ENCODE measurements around the gene TNFRSF11A. TPM values are rescaled to one million over a fixed set of nuclear protein-coding genes. Genes with fewer than 3 reads are reported as not detected.

Gene TNFRSF11A
- total RNA-seq, 2 experiments from 2014 or later = 1.7 TPM

DNA sequence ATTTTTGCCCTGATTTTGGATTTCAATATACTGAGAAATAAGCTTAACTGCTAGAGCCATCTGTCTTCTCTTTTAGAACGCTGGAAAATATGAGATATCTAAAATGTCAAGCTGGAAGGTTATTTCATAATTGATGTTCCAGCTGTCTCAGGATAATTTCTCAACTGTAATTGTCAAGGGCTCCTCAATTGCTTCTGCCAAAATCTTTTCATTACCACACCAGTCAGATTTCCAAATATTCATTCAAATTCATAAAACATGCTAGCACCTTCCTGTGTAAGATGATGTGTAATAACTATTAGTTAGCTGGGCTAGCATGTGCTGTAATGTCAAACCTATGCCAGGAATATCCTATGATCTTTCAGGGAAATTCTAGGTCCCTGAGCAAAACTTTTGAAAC is 88.1 kb downstream of the TNFRSF11A start:
- Mint-ChIP-seq H3K36me3 (ENCODE audit: low read depth) (no peaks in the 10 kb centered on the region), H3K9me3 (no peaks in the 10 kb centered on the region), H3K4me3 (no peak overlapping the region), H3K27ac (no peak overlapping the region), H3K4me1 (ENCODE audit: low read depth) (peaks cover 3% of the 10 kb centered on the region), H3K27me3 (peaks cover 17% of the 10 kb centered on the region)
- H3K4me1 ChIP-seq (ENCODE audit: insufficient read depth, low read length) = peaks cover under 1% of the 10 kb centered on the region
- H3K9me3 ChIP-seq (ENCODE audit: control insufficient read depth in 1 of 2, insufficient read depth in 1 of 2, low read length in 2 of 2) = peaks cover 4 to 10% of the 10 kb centered on the region in 2 experiments
- H3K27ac ChIP-seq (ENCODE audit: low read depth in 1 of 2, low read length in 2 of 2) = no peak overlapping the region
- intact Hi-C loops (cut with DNase I, micrococcal nuclease) = no loop called here
- H3K36me3 ChIP-seq (ENCODE audit: insufficient read depth, low read length) = no peaks in the 10 kb centered on the region
- no peak overlapping the region for H3K4me3 ChIP-seq (ENCODE audit: low read length)
- POLR2A ChIA-PET = no interaction called here
- ATAC-seq (ENCODE audit: poor library complexity) = no peak
- CTCF ChIA-PET = interaction anchor here (1.0 to 1.3 kb wide), 2 partner anchors 9 to 13 kb away, joined by 3 to 5 read pairs; no protein-coding TSS in a partner anchor
- no peak for DNase-seq
- H3K27me3 ChIP-seq (ENCODE audit: control insufficient read depth in 1 of 2, insufficient read depth in 2 of 2, low read length in 2 of 2) = no peaks in the 10 kb centered on the region
- no peak for TF ChIP-seq CTCF (IDR thresholded peaks at IDR 0.05)

- Mint-ChIP-seq H3K27ac (peak overlapping the region; percentile 11), H3K27me3 (peaks cover 15% of the 10 kb centered on the region), H3K9me3 (no peaks in the 10 kb centered on the region), H3K36me3 (ENCODE audit: low read depth) (no peaks in the 10 kb centered on the region), H3K4me1 (ENCODE audit: low read depth) (peaks cover 32% of the 10 kb centered on the region), H3K4me3 (no peak overlapping the region)
- intact Hi-C loops (cut with DNase I, micrococcal nuclease) = no loop called here
- Histone ChIP-seq H3K27ac (ENCODE audit: low read depth in 1 of 2, low read length in 2 of 2) (no peak overlapping the region), H3K4me1 (ENCODE audit: insufficient read depth, low read length) (peaks cover 21% of the 10 kb centered on the region), H3K4me3 (ENCODE audit: low read length) (no peak overlapping the region), H3K27me3 (ENCODE audit: control insufficient read depth in 1 of 2, insufficient read depth in 2 of 2, low read length in 2 of 2) (no peaks in the 10 kb centered on the region), H3K36me3 (ENCODE audit: insufficient read depth, low read length) (no peaks in the 10 kb centered on the region), H3K9me3 (ENCODE audit: control insufficient read depth in 1 of 2, insufficient read depth in 1 of 2, low read length in 2 of 2) (no peaks in the 10 kb centered on the region)
- CTCF ChIA-PET = no interaction called here
- DNase-seq (peak in 5 of 14 experiments; percentile 8 to 48 (median 23)), ATAC-seq (ENCODE audit: poor library complexity) (no peak)
- POLR2A ChIA-PET = interaction anchor here (0.8 to 2.0 kb wide), 4 partner anchors 88 to 109 kb away, joined by 3 to 7 read pairs (median 6); partner anchors contain the start of gene ZCCHC2
- no peak for TF ChIP-seq CTCF (IDR thresholded peaks at IDR 0.05)
Observed at GRCh38 chr18:62418258-62418657, 93.1 kb downstream of the TNFRSF11A start.

DNA sequence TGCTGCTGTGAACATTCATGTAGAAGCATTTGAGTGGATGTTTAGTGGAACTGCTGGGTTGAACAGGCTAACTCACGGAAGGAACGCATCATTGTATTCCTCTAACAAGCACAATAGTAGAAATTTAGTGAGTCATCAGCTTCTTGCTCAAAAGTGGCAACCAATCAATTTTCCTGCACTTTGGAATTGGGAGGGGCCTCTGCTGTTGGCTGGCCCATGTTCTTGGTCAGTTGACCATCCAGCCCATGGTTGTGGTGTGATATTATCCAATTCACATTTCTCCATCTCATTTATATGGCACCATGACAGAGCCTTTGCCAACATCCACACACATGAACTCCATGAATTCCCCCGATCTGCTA is 95.0 kb downstream of the TNFRSF11A start:
- Mint-ChIP-seq H3K27me3 (peaks cover under 1% of the 10 kb centered on the region), H3K4me1 (ENCODE audit: low read depth) (peaks cover 32% of the 10 kb centered on the region), H3K9me3 (no peaks in the 10 kb centered on the region), H3K4me3 (peak overlapping the region; percentile 58), H3K27ac (peak overlapping the region; percentile 85), H3K36me3 (ENCODE audit: low read depth) (no peaks in the 10 kb centered on the region)
- TF ChIP-seq CTCF (IDR thresholded peaks at IDR 0.05) = no peak
- peak in 2 of 14 experiments; percentile 34 to 41 for DNase-seq
- no peak for ATAC-seq (ENCODE audit: poor library complexity)
- Histone ChIP-seq H3K4me1 (ENCODE audit: insufficient read depth, low read length) (peaks cover 21% of the 10 kb centered on the region), H3K27me3 (ENCODE audit: control insufficient read depth in 1 of 2, insufficient read depth in 2 of 2, low read length in 2 of 2) (no peaks in the 10 kb centered on the region), H3K27ac (ENCODE audit: low read depth in 1 of 2, low read length in 2 of 2) (peak overlapping the region; percentile 73 to 77), H3K9me3 (ENCODE audit: control insufficient read depth in 1 of 2, insufficient read depth in 1 of 2, low read length in 2 of 2) (no peaks in the 10 kb centered on the region), H3K36me3 (ENCODE audit: insufficient read depth, low read length) (no peaks in the 10 kb centered on the region), H3K4me3 (ENCODE audit: low read length) (peak overlapping the region; percentile 42)
- ChIA-PET POLR2A (interaction anchor here (0.6 to 2.5 kb wide), 7 partner anchors 21 to 295 kb away, joined by 3 to 14 read pairs (median 11); partner anchors contain the start of genes PHLPP1, PIGN and RELCH), CTCF (no interaction called here)
- intact Hi-C loops (cut with DNase I, micrococcal nuclease) = no loop called here

Data from CD4-positive, alpha-beta T cell (primary cell).